Activated naive CD4-positive, alpha-beta T cell (primary cell): Measurements from ENCODE around the gene GPR18.
"Not testable (repeated sequence)": the region's sequence is repeated elsewhere in the genome, so short reads cannot be mapped to it uniquely, and the experiment has no call there.

Experiments used
- DNase-seq, 4 experiments: peaks; one replicate each; lab custom pipeline; 2025; lab: John Stamatoyannopoulos, UW

GPR18 gene

GRCh38 chr13:99228737-99229691, 29.2 kb downstream of the GPR18 start:
- DNase-seq = no peak

- no peak for DNase-seq
Observed at GRCh38 chr13:99227909-99228688, 30.1 kb downstream of the GPR18 start.

GRCh38 chr13:99227331-99227900, 30.8 kb downstream of the GPR18 start:
- no peak for DNase-seq

GRCh38 chr13:99226513-99226912, 31.7 kb downstream of the GPR18 start:
- DNase-seq = no peak

- no peak for DNase-seq
Observed at GRCh38 chr13:99225078-99225477, 33.1 kb downstream of the GPR18 start.

GRCh38 chr13:99224021-99224420, 34.2 kb downstream of the GPR18 start:
- DNase-seq = no peak

GRCh38 chr13:99223587-99223986, 34.6 kb downstream of the GPR18 start:
- DNase-seq = no peak

GRCh38 chr13:99221567-99222239, 36.5 kb downstream of the GPR18 start:
- no peak for DNase-seq

GRCh38 chr13:99220199-99220935, 37.8 kb downstream of the GPR18 start:
- no peak for DNase-seq

- peak in 1 of 4 experiments; percentile 42 for DNase-seq
Observed at GRCh38 chr13:99218969-99219368, 39.2 kb downstream of the GPR18 start.

GRCh38 chr13:99218545-99218944, 39.6 kb downstream of the GPR18 start:
- DNase-seq = no peak

GRCh38 chr13:99218126-99218525, 40.1 kb downstream of the GPR18 start:
- no peak for DNase-seq

- no peak for DNase-seq
Observed at GRCh38 chr13:99217461-99218110, 40.6 kb downstream of the GPR18 start.

- peak in 2 of 4 experiments; percentile 50 to 56 for DNase-seq
Observed at GRCh38 chr13:99215184-99215830, 42.9 kb downstream of the GPR18 start.

GRCh38 chr13:99214731-99215130, 43.4 kb downstream of the GPR18 start:
- DNase-seq = no peak

GRCh38 chr13:99214232-99214631, 43.9 kb downstream of the GPR18 start:
- DNase-seq = no peak

GRCh38 chr13:99211421-99212035, 46.7 kb downstream of the GPR18 start:
- no peak for DNase-seq

- DNase-seq = not testable (repeated sequence)
Observed at GRCh38 chr13:99210627-99211026, 47.6 kb downstream of the GPR18 start.

GRCh38 chr13:99208845-99209527, 49.2 kb downstream of the GPR18 start:
- no peak for DNase-seq
